Ureter (tissue), 1 donor: Measurements from ENCODE around the gene GLS. TPM values are rescaled to one million over a fixed set of nuclear protein-coding genes. Genes with fewer than 3 reads are reported as not detected.
"Not testable (repeated sequence)": the region's sequence is repeated elsewhere in the genome, so short reads cannot be mapped to it uniquely, and the experiment has no call there.

Experiments
- DNase-seq: peaks from one replicate; pipeline ENCODE4 v3.0.0-alpha.2; 2020; ENCODE audit warnings: low spot score
- total RNA-seq: library from RNA; stranded (reverse); gene quantifications from one replicate; pipeline ENCODE4 v1.2.4, GENCODE V29; 2023
- donor health status: DM: yes; HTN: yes; CAD: no.

GLS gene
- total RNA-seq, result 105 TPM

- DNase-seq, result peak; percentile 98
Measured at GRCh38 chr2:190880378-190881083, at the start of gene GLS. TSS of gene GLS (plus strand) at chr2:190880821. CDS start at chr2:190881085, 264 bp downstream.

GRCh38 chr2:190831941-190832340 is 48.7 kb upstream of the GLS start:
- DNase-seq, result no peak

GRCh38 chr2:190834890-190835208 is 45.8 kb upstream of the GLS start:
- DNase-seq, result no peak

- DNase-seq, result no peak
Measured at GRCh38 chr2:190835303-190835930, 45.2 kb upstream of the GLS start.

GRCh38 chr2:190836767-190837166 is 43.9 kb upstream of the GLS start:
- DNase-seq, result no peak

- DNase-seq, result no peak
Measured at GRCh38 chr2:190837420-190837819, 43.2 kb upstream of the GLS start.

- DNase-seq, result no peak
Measured at GRCh38 chr2:190837952-190838361, 42.7 kb upstream of the GLS start.

GRCh38 chr2:190838492-190838910 is 42.1 kb upstream of the GLS start:
- no peak for DNase-seq

GRCh38 chr2:190840569-190841172 is 40.0 kb upstream of the GLS start:
- DNase-seq, result no peak

GRCh38 chr2:190841707-190842505 is 38.7 kb upstream of the GLS start:
- no peak for DNase-seq

GRCh38 chr2:190842606-190843104 is 38.0 kb upstream of the GLS start:
- DNase-seq, result no peak

- DNase-seq, result no peak
Measured at GRCh38 chr2:190843890-190844699, 36.5 kb upstream of the GLS start.

GRCh38 chr2:190844700-190845401 is 35.8 kb upstream of the GLS start:
- DNase-seq, result no peak

GRCh38 chr2:190846746-190847145 is 33.9 kb upstream of the GLS start:
- DNase-seq, result no peak

GRCh38 chr2:190847504-190848081 is 33.0 kb upstream of the GLS start:
- DNase-seq, result no peak

GRCh38 chr2:190849774-190850173 is 30.8 kb upstream of the GLS start:
- DNase-seq, result no peak

GRCh38 chr2:190853022-190853421 is 27.6 kb upstream of the GLS start:
- DNase-seq, result not testable (repeated sequence)

GRCh38 chr2:190853531-190854383 is 26.9 kb upstream of the GLS start:
- no peak for DNase-seq

GRCh38 chr2:190854726-190855125 is 25.9 kb upstream of the GLS start:
- DNase-seq, result no peak
